PC-3 (cell line): Measurements from ENCODE around the gene NFAT5. TPM values are rescaled to one million over a fixed set of nuclear protein-coding genes. Genes with fewer than 3 reads are reported as not detected.
"Not testable (repeated sequence)": the region's sequence is repeated elsewhere in the genome, so short reads cannot be mapped to it uniquely, and the experiment has no call there.

Experiments
- ATAC-seq: fragments of 200-7000 bp; cut with Tn5 transposase; 2 replicates; pipeline ENCODE4 v1.9.1; 2020; ENCODE audit warnings: mild to moderate bottlenecking, moderate library complexity
- BruUV-seq: library from RNA; stranded (reverse); fragments of 400-500 nt; replicated peaks from 2 replicates; lab custom pipeline; 2021; lab: Mats Ljungman, UMichigan
- CTCF ChIA-PET: fragments of 300-600 bp; sonication (Branson Sonifier 250); formaldehyde crosslinking; loops from one replicate; lab custom pipeline; 2022; ENCODE audit warnings: antibody characterized with exemption; lab: Charles Lee
- POLR2A ChIA-PET: fragments of 300-600 bp; sonication (Branson Sonifier 250); formaldehyde crosslinking; loops from one replicate; lab custom pipeline; 2022; ENCODE audit warnings: antibody characterized with exemption; ENCODE audit not compliant: unreplicated experiment; lab: Charles Lee
- DNase-seq: peaks from one replicate; pipeline ENCODE4 v3.0.0-alpha.2; 2015
- H2AFZ ChIP-seq: fragments of 300-600 bp; sonication (generic); 2 replicates; pipeline ENCODE4 v1.6.0; 2016; ENCODE audit warnings: antibody characterized with exemption, low read length
- H3F3A ChIP-seq: fragments of 300-600 bp; sonication (generic); one replicate; pipeline ENCODE4 v1.6.0; 2017; ENCODE audit warnings: antibody characterized with exemption, low read length, control low read depth, mild to moderate bottlenecking; ENCODE audit not compliant: unreplicated experiment
- H3K27ac ChIP-seq: fragments of 300-600 bp; sonication (generic); 2 replicates; pipeline ENCODE4 v1.5.1; 2016; ENCODE audit warnings: mild to moderate bottlenecking, low read length
- H3K27me3 ChIP-seq: fragments of 300-600 bp; sonication (generic); 2 replicates; pipeline ENCODE4 v1.6.1; 2016; ENCODE audit warnings: low read length, mixed read lengths
- H3K36me3 ChIP-seq: fragments of 300-600 bp; sonication (generic); 2 replicates; pipeline ENCODE4 v1.6.1; 2016; ENCODE audit warnings: low read depth, mixed run types, low read length, mixed read lengths
- H3K4me1 ChIP-seq: fragments of 300-600 bp; sonication (generic); 2 replicates; pipeline ENCODE4 v1.5.1; 2016; ENCODE audit warnings: low read length; ENCODE audit not compliant: insufficient read depth
- H3K4me2 ChIP-seq: fragments of 300-600 bp; sonication (generic); 2 replicates; pipeline ENCODE4 v1.6.0; 2016; ENCODE audit warnings: low read length
- H3K4me3 ChIP-seq: fragments of 300-600 bp; sonication (generic); 2 replicates; pipeline ENCODE4 v1.5.1; 2016; ENCODE audit warnings: mild to moderate bottlenecking, low read length, mixed read lengths
- H3K79me2 ChIP-seq: fragments of 300-600 bp; sonication (generic); 2 replicates; pipeline ENCODE4 v1.6.1; 2017; ENCODE audit warnings: low read length, mixed read lengths
- H3K9ac ChIP-seq: fragments of 300-600 bp; sonication (generic); 2 replicates; pipeline ENCODE4 v1.6.0; 2016; ENCODE audit warnings: mild to moderate bottlenecking, low read length
- H3K9me2 ChIP-seq: fragments of 300-600 bp; sonication (generic); replicated peaks from 2 replicates; pipeline ENCODE4 v1.6.1; 2016; ENCODE audit warnings: mixed run types, low read length, mixed read lengths
- H3K9me3 ChIP-seq: fragments of 300-600 bp; sonication (generic); 2 replicates; pipeline ENCODE4 v1.6.1; 2016; ENCODE audit warnings: low read length, mixed read lengths
- H4K20me1 ChIP-seq: fragments of 300-600 bp; sonication (generic); 2 replicates; pipeline ENCODE4 v1.6.1; 2016; ENCODE audit warnings: low read length, mixed read lengths
- CTCF ChIP-seq: fragments of 300-600 bp; sonication (generic); conservative IDR thresholded peaks from 2 replicates; pipeline ENCODE4 v1.5.1; 2017; ENCODE audit warnings: antibody characterized with exemption, low read depth, mild to moderate bottlenecking, low read length
- EZH2 ChIP-seq: fragments of 300-600 bp; sonication (generic); IDR thresholded peaks from one replicate; pipeline ENCODE4 v1.6.1; 2017; ENCODE audit warnings: antibody characterized with exemption, mild to moderate bottlenecking, low read length; ENCODE audit not compliant: unreplicated experiment
- EZH2phosphoT487 ChIP-seq: fragments of 300-600 bp; sonication (generic); IDR thresholded peaks from 2 replicates; pipeline ENCODE4 v1.6.1; 2018; ENCODE audit warnings: mild to moderate bottlenecking, antibody characterized with exemption, low read length, borderline replicate concordance
- intact Hi-C: fragments of 100-400 bp; cut with micrococcal nuclease; formaldehyde crosslinking; loops from 2 replicates; pipeline ENCODE4 v1.9.0; 2023
- total RNA-seq: library from RNA; depleted of rRNA; stranded (reverse); fragments of >200 nt; gene quantifications from 2 replicates; pipeline ENCODE4 v1.2.3, GENCODE V29; 2014

Gene NFAT5
- total RNA-seq, 1 experiment from 2014 or later = 11.4 TPM

GRCh38 chr16:69542974-69543373, 22.8 kb upstream of the NFAT5 start:
- ATAC-seq (peak; percentile 46; the same call in 1 of the 2 replicates), DNase-seq (peak; percentile 44)
- no peak for TF ChIP-seq EZH2
- TF ChIP-seq EZH2phosphoT487 = no peak
- TF ChIP-seq CTCF = no peak
- Histone ChIP-seq H2AFZ (no peak overlapping the region), H3K4me3 (no peak overlapping the region), H3K79me2 (no peaks in the 10 kb centered on the region), H3K27ac (no peak overlapping the region), H3F3A (no peaks in the 10 kb centered on the region), H3K4me2 (no peak overlapping the region), H3K36me3 (no peaks in the 10 kb centered on the region), H3K4me1 (no peaks in the 10 kb centered on the region; the same call in none of the 2 replicates), H3K9ac (no peak overlapping the region), H3K9me2 (no peaks in the 10 kb centered on the region), H4K20me1 (no peaks in the 10 kb centered on the region), H3K9me3 (no peaks in the 10 kb centered on the region), H3K27me3 (no peaks in the 10 kb centered on the region)
- CTCF ChIA-PET = no interaction called here
- BruUV-seq = no TSS peak
- POLR2A ChIA-PET = no interaction called here
- intact Hi-C loops = no loop called here

- DNase-seq = no peak
- H3K9me3 ChIP-seq = no peaks in the 10 kb centered on the region
- no peak for ATAC-seq
- H3K27me3 ChIP-seq = no peaks in the 10 kb centered on the region
- no peak overlapping the region for H3K4me3 ChIP-seq
- no peak for TF ChIP-seq EZH2phosphoT487
- TF ChIP-seq EZH2 = no peak
- TF ChIP-seq CTCF = no peak
- H3K9ac ChIP-seq = no peak overlapping the region
- no peaks in the 10 kb centered on the region for H3K36me3 ChIP-seq
- H4K20me1 ChIP-seq = no peaks in the 10 kb centered on the region
- BruUV-seq = no TSS peak
- H2AFZ ChIP-seq = no peak overlapping the region
- no peak overlapping the region for H3K27ac ChIP-seq
- POLR2A ChIA-PET = no interaction called here
- no peaks in the 10 kb centered on the region for H3K79me2 ChIP-seq
- no peaks in the 10 kb centered on the region for H3K9me2 ChIP-seq
- CTCF ChIA-PET = no interaction called here
- intact Hi-C loops = no loop called here
- no peak overlapping the region for H3K4me2 ChIP-seq
- no peaks in the 10 kb centered on the region; the same call in none of the 2 replicates for H3K4me1 ChIP-seq
- no peaks in the 10 kb centered on the region for H3F3A ChIP-seq
These were observed 21.7 kb upstream of the NFAT5 start for GRCh38 chr16:69544088-69544487.

- H3K36me3 ChIP-seq, H3K4me3 ChIP-seq, intact Hi-C loops, H3K9me2 ChIP-seq, H3K27me3 ChIP-seq, H3K4me2 ChIP-seq, BruUV-seq, H2AFZ ChIP-seq, H3K9ac ChIP-seq, H4K20me1 ChIP-seq, CTCF ChIA-PET, H3F3A ChIP-seq, ATAC-seq, H3K9me3 ChIP-seq, H3K4me1 ChIP-seq, POLR2A ChIA-PET, H3K79me2 ChIP-seq, H3K27ac ChIP-seq, DNase-seq: not testable (repeated sequence)
These were observed 19.1 kb upstream of the NFAT5 start for GRCh38 chr16:69546663-69547062.
